Uterus (tissue), 4 donors: Measurements from ENCODE around the gene HOXD10. TPM values are rescaled to one million over a fixed set of nuclear protein-coding genes. Genes with fewer than 3 reads are reported as not detected.

Source experiments
- DNase-seq, 2 donors: peaks; one replicate each; pipeline ENCODE4 v3.0.0-alpha.2; 2019 to 2020
- H3K27ac ChIP-seq, 2 donors: fragments of 200-600 bp; sonication (generic); 1 replicate in 1 of 2; 2 replicates in 1 of 2; pipeline ENCODE4 v1.5.1; 2016 to 2018
- H3K27me3 ChIP-seq, 2 donors: fragments of 200-600 bp; sonication (generic); one replicate each; pipeline ENCODE4 v1.5.1; 2018 to 2019; ENCODE audit warnings: control low read depth in 1 of 2
- H3K36me3 ChIP-seq, 2 donors: fragments of 200-600 bp; sonication (generic); one replicate each; pipeline ENCODE4 v1.5.1; 2019; ENCODE audit warnings: control low read depth in 1 of 2
- H3K4me1 ChIP-seq, 2 donors: fragments of 200-600 bp; sonication (generic); one replicate each; pipeline ENCODE4 v1.5.1; 2018 to 2019; ENCODE audit warnings: control low read depth in 1 of 2
- H3K4me3 ChIP-seq, 2 donors: fragments of 200-600 bp; sonication (generic); 1 replicate in 1 of 2; 2 replicates in 1 of 2; pipeline ENCODE4 v1.5.1; 2018 to 2019; ENCODE audit warnings: mild to moderate bottlenecking in 1 of 2
- H3K9me3 ChIP-seq, 2 donors: fragments of 200-600 bp; sonication (generic); one replicate each; pipeline ENCODE4 v1.5.1; 2019; ENCODE audit warnings: control low read depth in 1 of 2
- CTCF ChIP-seq, 4 experiments: fragments of 200-600 bp in 2 of 4; fragments of 450-650 bp in 2 of 4; sonication (generic) in 2 of 4; IDR thresholded peaks; one replicate each; pipeline ENCODE4 v1.5.1; 2016 to 2019; ENCODE audit warnings: antibody characterized with exemption in 4 of 4, mild to moderate bottlenecking in 2 of 4, moderate library complexity in 1 of 4
- POLR2A ChIP-seq, 2 donors: fragments of 450-650 bp; IDR thresholded peaks; one replicate each; pipeline ENCODE4 v1.6.1; 2016; ENCODE audit warnings: antibody characterized with exemption in 2 of 2, mild to moderate bottlenecking in 1 of 2, moderate library complexity in 1 of 2
- intact Hi-C: fragments of 100-400 bp; cut with DNase I; formaldehyde crosslinking; loops from one replicate; pipeline ENCODE4 v1.15.1; 2023; ENCODE audit warnings: low total_unique reads
- total RNA-seq, 4 donors: library from RNA; depleted of rRNA in 3 of 4; stranded (reverse); fragments of >200 nt in 3 of 4; gene quantifications; one replicate each; pipeline versions ENCODE4 v1.1.0 to v1.2.4, GENCODE V29; 2014 to 2023
- donor health status: DM: yes; HTN: yes; CAD: no.

HOXD10 gene
- total RNA-seq, 4 donors from 2014 or later: 6.8 to 81.0 (median 53.6) TPM

- Histone ChIP-seq H3K27ac (peak overlapping the region; percentile 98 to 99), H3K9me3 (no peaks in the 10 kb centered on the region), H3K27me3 (peaks cover 0 to 3% of the 10 kb centered on the region in 2 donors), H3K4me1 (peaks cover 0 to 2% of the 10 kb centered on the region in 2 donors), H3K36me3 (no peaks in the 10 kb centered on the region), H3K4me3 (peak overlapping the region; percentile 36 to 51)
- TF ChIP-seq CTCF (IDR thresholded peaks at IDR 0.05): no peak
- no peak for TF ChIP-seq POLR2A (IDR thresholded peaks at IDR 0.05)
- intact Hi-C loops: no loop called here
- DNase-seq: no peak
Observed at GRCh38 chr2:176111846-176112374, 4.7 kb upstream of the HOXD10 start.

- H3K4me1 ChIP-seq: no peaks in the 10 kb centered on the region
- intact Hi-C loops: no loop called here
- peak overlapping the region; percentile 98 to 99 for H3K27ac ChIP-seq
- peaks cover 0 to 3% of the 10 kb centered on the region in 2 donors for H3K27me3 ChIP-seq
- no peaks in the 10 kb centered on the region for H3K36me3 ChIP-seq
- no peak for DNase-seq
- no peaks in the 10 kb centered on the region for H3K9me3 ChIP-seq
- peak overlapping the region; percentile 36 to 51 for H3K4me3 ChIP-seq
- TF ChIP-seq POLR2A (IDR thresholded peaks at IDR 0.05) (no peak), CTCF (IDR thresholded peaks at IDR 0.05) (no peak)
Observed at GRCh38 chr2:176112375-176113302, 3.9 kb upstream of the HOXD10 start.

GRCh38 chr2:176114120-176114929 lies 2.3 kb upstream of the HOXD10 start:
- TF ChIP-seq POLR2A (IDR thresholded peaks at IDR 0.05) (no peak), CTCF (IDR thresholded peaks at IDR 0.05) (no peak)
- no peaks in the 10 kb centered on the region for H3K4me1 ChIP-seq
- H3K9me3 ChIP-seq: no peaks in the 10 kb centered on the region
- no peak for DNase-seq
- peak overlapping the region; percentile 43 to 51 for H3K4me3 ChIP-seq
- no peaks in the 10 kb centered on the region for H3K36me3 ChIP-seq
- peak overlapping the region; percentile 98 to 99 for H3K27ac ChIP-seq
- H3K27me3 ChIP-seq: no peaks in the 10 kb centered on the region
- intact Hi-C loops: no loop called here

- H3K4me3 ChIP-seq: peak overlapping the region; percentile 43 to 51
- no peaks in the 10 kb centered on the region for H3K9me3 ChIP-seq
- H3K4me1 ChIP-seq: no peaks in the 10 kb centered on the region
- TF ChIP-seq POLR2A (IDR thresholded peaks at IDR 0.05): no peak
- TF ChIP-seq CTCF (IDR thresholded peaks at IDR 0.05): no peak
- H3K27ac ChIP-seq: peak overlapping the region; percentile 98 to 99
- intact Hi-C loops: no loop called here
- no peaks in the 10 kb centered on the region for H3K27me3 ChIP-seq
- no peak for DNase-seq
- no peaks in the 10 kb centered on the region for H3K36me3 ChIP-seq
Observed at GRCh38 chr2:176114930-176115625, 1.5 kb upstream of the HOXD10 start.
